Activated naive CD8-positive, alpha-beta T cell treated with anti-CD3 and anti-CD28 coated beads, Interleukin-2, amount 50 U/mL, for 16 hours (primary cell): Measurements from ENCODE around the gene WDR5.

Experiments used
- DNase-seq: peaks from one replicate; pipeline ENCODE4 v3.0.0-alpha.2; 2020; ENCODE audit warnings: low read depth, low spot score

The WDR5 gene

GRCh38 chr9:134187891-134188385 lies 52.1 kb downstream of the WDR5 start:
- no peak for DNase-seq

DNA sequence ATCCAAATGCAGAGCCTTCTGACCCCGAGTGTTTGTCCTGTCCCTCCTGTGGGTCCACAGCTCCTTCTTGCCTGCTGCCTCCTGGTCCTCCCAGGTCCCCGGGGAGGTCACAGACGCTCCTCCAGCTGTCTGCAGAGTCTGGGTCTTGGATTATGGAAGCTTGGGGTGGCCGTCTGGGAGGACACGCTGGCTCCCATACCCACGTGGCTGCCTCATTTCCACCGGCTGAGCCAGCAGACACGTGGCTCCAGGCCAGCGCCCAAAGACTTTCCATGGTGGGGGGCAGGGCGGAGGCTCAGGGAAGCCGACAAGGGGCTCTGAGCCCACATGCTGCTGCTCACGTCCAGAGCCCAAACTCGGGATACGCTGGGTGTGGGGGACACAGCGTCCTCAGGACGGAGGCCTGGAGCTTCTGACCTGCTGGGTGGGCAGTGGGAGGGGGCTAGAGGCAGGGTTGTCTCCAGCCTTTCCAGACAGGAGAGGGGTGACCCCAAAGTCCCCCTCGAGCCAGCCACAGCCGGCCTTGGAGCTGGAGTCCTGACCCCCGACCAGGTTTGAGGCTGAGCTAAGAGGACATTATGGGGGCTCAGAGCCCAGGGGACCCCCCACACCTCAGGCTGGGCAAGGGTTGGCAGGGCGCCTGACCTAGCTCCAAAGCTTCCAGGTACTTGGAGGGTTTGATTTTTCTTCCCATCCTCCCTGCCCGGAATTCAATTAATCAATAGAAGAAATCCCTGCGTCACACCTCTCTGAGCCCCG lies 52.7 kb downstream of the WDR5 start:
- no peak for DNase-seq

- DNase-seq = no peak
Measured at GRCh38 chr9:134189145-134189469, 53.2 kb downstream of the WDR5 start.

DNA sequence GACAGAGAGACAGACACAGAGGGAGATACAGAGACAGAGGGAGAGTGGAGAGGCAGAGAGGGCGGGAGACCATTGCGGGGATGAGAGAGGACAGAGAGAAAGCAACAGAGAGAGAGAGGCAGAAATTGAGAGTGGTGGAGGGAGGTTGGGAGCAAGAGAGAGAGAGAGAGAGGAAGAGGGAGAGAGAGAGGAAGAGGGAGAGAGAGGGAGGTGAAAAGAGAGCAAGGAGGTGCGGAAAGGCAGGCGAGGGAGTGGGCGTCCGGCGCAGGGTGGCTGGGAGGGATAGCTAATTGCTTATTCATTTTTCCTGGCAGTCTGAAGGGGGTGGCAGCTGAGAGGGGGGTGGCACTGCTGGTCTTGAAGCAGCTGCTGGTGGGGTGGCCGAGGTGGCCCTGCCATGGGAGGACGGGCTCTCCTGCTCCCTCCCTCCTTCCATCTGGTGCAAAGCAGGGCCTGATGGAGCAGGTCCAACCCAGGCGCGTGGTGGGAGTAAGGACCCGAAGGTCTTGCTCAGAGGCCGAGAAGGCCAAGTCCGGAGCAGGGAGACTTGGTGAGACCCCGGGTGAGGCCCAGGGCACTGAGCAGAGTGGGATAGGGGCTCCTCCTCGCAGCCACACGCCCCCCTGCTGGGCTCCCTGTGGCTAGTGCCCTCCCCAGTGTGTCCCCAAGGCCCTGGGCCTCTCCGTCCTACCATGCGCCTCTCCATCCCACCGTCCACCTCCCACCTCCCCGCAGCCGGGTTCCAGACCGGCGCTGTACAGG lies 53.8 kb downstream of the WDR5 start:
- no peak for DNase-seq

GRCh38 chr9:134190232-134191121 lies 54.6 kb downstream of the WDR5 start:
- no peak for DNase-seq

DNA sequence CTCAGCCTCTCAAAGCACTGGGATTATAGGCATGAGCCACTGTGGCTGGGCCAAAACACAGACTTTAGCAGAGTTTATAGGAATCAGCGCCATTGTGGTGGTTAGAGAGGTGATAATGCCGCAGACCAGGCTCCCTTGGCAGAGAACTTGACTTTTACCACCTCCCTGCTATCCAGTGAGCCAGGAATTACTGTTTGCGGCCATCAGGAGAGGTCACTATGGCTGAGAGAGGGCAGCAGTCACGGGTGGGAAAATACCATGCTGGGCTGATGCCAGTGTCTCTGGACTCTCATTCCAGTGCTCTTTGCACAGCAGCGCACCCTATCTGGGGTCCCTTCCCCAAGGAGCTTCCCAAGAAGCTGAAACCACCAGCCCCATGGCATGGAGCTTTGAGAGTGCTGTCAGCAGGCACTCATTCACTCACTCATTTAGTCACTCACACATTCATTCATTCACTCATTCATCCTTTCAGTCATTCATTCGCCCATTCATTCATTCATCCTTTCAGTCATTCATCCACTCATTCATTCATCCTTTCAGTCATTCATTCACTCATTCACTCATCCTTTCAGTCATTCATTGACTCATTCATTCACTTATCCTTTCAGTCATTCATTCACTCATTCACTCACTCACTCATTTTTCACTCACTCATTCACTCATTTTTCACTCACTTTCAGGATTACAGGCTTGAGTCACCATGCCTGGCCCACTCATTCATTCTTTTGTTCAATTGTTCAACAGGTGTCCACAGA lies 55.8 kb downstream of the WDR5 start:
- DNase-seq = no peak

DNA sequence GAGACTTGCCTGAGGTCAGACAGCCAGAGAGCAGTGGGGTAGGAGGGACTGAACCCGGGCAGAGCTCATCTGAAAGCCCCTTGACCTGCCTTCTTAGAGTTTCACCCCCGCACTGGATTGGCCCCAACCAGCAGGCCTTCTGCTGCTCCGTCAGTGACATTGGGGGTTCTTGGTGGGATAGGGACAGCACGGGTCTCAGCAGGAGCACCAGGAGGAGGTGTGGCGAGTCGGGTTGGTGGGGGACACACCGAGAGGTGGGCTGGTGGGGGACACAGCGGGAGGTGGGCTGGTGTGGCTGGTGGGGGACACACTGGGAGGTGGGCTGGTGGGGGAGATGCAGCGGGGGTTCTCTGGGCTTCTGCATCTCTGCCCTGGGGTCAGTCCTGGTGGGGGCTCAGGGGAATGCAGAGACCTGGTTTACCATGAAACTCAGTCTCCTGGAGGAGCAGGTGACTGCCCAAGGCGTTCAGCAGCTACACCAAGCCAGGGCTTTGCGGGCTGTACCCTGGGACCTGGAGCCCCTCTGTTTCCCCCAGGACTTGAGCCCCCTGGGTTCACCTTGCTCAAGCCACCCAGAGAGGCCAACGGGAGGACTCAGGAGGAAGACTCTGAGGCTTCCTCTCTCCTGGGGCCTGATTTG lies 56.5 kb downstream of the WDR5 start:
- DNase-seq = no peak

GRCh38 chr9:134192951-134193731 lies 57.3 kb downstream of the WDR5 start:
- DNase-seq = no peak

GRCh38 chr9:134193912-134194535 lies 58.1 kb downstream of the WDR5 start:
- no peak for DNase-seq

- DNase-seq = no peak
Measured at GRCh38 chr9:134195558-134195957, 59.7 kb downstream of the WDR5 start.

- DNase-seq = no peak
Measured at GRCh38 chr9:134196911-134197310, 61.0 kb downstream of the WDR5 start.

DNA sequence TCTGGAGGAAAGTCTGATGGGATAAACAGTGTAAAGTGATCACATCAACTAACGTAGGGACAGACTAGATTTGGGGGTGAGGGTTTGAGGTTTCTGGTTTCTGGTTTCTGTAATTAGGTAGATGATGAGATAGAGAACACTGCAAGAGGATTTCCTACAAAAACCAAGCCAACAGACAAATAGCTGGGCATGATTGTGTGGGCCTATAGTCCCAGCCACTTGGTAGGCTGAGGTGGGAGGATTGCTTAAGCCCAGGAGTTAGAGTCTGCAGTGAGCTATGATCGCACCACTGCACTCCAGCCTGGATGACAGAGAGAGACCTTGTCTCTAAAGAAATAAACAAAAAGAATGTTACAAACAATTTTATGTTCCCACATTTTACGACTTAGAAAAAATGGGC lies 62.9 kb downstream of the WDR5 start:
- no peak for DNase-seq

DNA sequence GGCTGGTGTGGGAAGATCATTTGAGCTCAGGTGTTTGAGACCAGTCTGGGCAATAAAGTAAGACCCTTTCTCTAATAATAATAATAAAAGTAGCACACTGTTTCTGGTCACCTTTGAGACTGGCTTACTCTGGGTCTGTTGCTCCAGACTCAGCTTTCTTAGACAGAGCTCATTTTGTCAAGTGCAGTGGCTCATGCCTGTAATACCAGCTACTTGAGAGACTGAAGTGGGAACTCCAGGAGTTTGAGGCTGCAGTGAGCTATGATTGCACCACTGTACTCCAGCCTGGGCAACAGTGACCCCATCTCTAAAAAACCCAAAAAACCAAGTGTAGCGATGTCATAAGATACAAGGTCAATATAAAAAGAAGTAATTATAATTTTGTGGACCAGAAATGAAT lies 64.8 kb downstream of the WDR5 start:
- DNase-seq = no peak

GRCh38 chr9:134203224-134203623 lies 67.3 kb downstream of the WDR5 start:
- DNase-seq = no peak

- no peak for DNase-seq
Measured at GRCh38 chr9:134204041-134204440, 68.2 kb downstream of the WDR5 start.

DNA sequence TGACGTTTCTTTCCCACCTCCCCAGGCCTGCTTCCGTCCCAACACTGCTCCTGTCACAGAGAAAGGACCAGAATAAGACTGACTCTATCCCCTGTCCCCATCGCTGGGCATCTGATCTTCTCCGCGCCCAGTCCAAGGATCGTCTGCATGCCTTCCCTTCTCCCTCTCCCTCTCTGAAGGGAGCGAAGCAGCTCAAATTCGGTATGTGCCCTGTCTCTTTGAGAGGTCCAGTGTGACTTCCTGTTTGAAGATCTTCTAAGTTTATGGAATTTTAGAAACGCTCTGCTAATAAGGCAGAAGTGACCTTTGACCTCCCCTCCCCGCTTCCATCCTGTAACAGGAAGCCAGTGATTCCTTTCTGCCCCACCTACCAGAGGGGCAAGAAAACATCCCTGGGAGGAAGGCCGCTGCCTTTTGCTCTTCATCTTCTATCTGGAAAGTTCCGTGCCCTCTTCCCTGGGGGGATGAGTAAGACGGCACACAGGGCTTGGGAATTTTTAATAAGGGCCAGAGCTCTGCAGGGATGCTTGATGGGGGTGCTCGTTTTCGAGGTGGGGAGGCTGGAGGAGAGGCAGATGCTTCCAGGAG lies 69.2 kb downstream of the WDR5 start:
- DNase-seq = no peak

DNA sequence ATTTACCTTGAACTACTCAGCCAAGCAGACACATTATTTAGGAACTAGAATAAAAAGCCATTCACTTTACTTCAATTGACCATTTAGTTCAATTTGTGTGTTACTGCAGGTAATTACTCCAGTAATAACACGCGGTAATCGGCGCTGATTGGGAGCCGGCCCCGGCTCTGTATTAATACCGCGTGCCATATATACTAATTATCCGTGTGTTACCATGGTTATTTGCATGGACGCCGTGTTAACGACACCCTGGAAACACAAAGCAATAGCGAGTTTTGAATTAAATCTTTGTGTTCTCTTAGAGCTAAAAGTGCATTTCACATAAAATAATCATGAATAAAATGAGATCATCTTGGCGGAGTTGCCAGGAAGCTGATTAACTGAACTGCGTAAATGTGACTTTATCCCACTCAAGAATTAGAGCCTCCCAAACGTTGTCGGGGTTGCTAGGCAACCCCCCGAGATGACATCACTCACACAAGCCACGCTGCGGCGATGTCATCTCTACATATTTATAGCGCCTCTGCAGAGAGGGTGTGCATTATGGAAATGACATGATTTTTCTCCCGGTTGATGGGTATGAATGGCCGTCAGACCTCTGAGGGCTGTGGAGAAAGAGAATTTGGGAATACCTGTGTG lies 69.9 kb downstream of the WDR5 start:
- no peak for DNase-seq
